Muscle layer of duodenum (tissue), 2 donors: ENCODE data around the gene RASAL1.

Experiments used
- H3K27ac ChIP-seq: one replicate; pipeline ENCODE4 v1.7.0; 2013; ENCODE audit warnings: mild to moderate bottlenecking, low read length
- H3K27me3 ChIP-seq: one replicate; pipeline ENCODE4 v1.7.0; 2013; ENCODE audit warnings: low read depth, mild to moderate bottlenecking, control low read depth, low read length
- H3K36me3 ChIP-seq, 2 donors: one replicate each; pipeline ENCODE4 v1.7.0; 2013; ENCODE audit warnings: low read length in 2 of 2, control low read depth in 1 of 2, mild to moderate bottlenecking in 1 of 2; ENCODE audit not compliant: insufficient read depth in 2 of 2, control insufficient read depth in 1 of 2
- H3K4me1 ChIP-seq, 2 donors: one replicate each; pipeline ENCODE4 v1.7.0; 2013; ENCODE audit warnings: low read length in 2 of 2, mild to moderate bottlenecking in 2 of 2, control low read depth in 1 of 2, moderate library complexity in 1 of 2; ENCODE audit not compliant: insufficient read depth in 2 of 2, control insufficient read depth in 1 of 2
- H3K4me3 ChIP-seq, 2 donors: one replicate each; pipeline ENCODE4 v1.7.0; 2013; ENCODE audit warnings: low read length in 2 of 2, low read depth in 1 of 2, mild to moderate bottlenecking in 1 of 2
- H3K9me3 ChIP-seq, 2 donors: one replicate each; pipeline ENCODE4 v1.7.0; 2013; ENCODE audit warnings: low read length in 2 of 2, control low read depth in 1 of 2, mild to moderate bottlenecking in 1 of 2; ENCODE audit not compliant: control insufficient read depth in 1 of 2
- donor health status: healthy.

RASAL1 gene

GRCh38 chr12:113109872-113110599, 25.5 kb downstream of the RASAL1 start:
- Histone ChIP-seq H3K4me1 (no peaks in the 10 kb centered on the region), H3K27ac (no peak overlapping the region)

GRCh38 chr12:113109360-113109759, 26.2 kb downstream of the RASAL1 start:
- Histone ChIP-seq H3K27ac (no peak overlapping the region), H3K9me3 (no peaks in the 10 kb centered on the region)

More at GRCh38 chr12:113109872-113110599, 25.5 kb downstream of the RASAL1 start:
- no peaks in the 10 kb centered on the region for H3K36me3 ChIP-seq
- no peak overlapping the region for H3K4me3 ChIP-seq
- no peaks in the 10 kb centered on the region for H3K27me3 ChIP-seq
- H3K9me3 ChIP-seq = no peaks in the 10 kb centered on the region

DNA sequence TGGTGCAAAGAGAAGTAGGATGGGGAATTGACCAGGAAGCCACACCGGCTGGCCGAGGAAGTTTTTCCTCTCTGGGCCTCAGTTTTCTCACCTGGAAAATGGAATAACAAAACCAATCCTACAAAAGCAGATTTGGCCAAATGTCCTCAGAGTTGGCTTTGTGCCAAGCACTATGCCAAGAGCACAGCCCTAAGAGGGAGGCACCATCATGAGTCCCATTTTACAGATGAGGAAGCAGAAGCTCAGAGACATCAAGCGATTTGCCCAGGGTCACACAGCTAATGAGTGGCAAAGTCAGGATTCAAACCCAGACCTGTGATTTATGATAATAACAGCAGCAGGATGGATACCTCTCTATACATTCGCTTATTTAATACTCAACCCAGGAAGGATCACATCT, 27.3 kb downstream of the RASAL1 start:
- H3K9me3 ChIP-seq = no peaks in the 10 kb centered on the region
- H3K4me3 ChIP-seq = no peak overlapping the region
- peaks cover 0 to 6% of the 10 kb centered on the region in 2 donors for H3K4me1 ChIP-seq
- no peak overlapping the region for H3K27ac ChIP-seq
- no peaks in the 10 kb centered on the region for H3K36me3 ChIP-seq
- no peaks in the 10 kb centered on the region for H3K27me3 ChIP-seq

More at GRCh38 chr12:113109360-113109759, 26.2 kb downstream of the RASAL1 start:
- Histone ChIP-seq H3K36me3 (no peaks in the 10 kb centered on the region), H3K27me3 (no peaks in the 10 kb centered on the region), H3K4me1 (no peaks in the 10 kb centered on the region), H3K4me3 (no peak overlapping the region)

DNA sequence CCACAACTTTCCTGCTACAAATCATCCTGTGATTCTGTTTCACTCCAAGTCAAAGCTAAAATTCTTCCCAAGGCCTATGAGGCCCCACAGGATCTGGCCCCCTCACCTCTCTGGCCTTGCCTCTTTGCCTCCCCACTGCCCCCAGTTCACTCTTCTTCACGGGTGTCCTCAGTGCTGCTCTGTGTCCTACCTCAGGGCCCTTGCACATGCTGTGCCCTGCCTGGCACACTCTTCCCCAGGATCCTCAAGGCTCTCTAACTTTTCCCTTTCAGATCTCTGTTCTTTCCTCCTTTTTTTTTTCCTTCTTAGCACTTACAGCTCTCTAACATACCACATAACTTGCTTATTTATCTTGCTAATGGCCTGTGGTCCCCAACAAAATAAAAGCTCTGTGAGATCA, 29.2 kb downstream of the RASAL1 start:
- Histone ChIP-seq H3K4me3 (no peak overlapping the region), H3K36me3 (no peaks in the 10 kb centered on the region), H3K27me3 (no peaks in the 10 kb centered on the region), H3K4me1 (peaks cover 0 to 6% of the 10 kb centered on the region in 2 donors), H3K9me3 (no peaks in the 10 kb centered on the region), H3K27ac (no peak overlapping the region)

- H3K27ac ChIP-seq = no peak overlapping the region
- H3K36me3 ChIP-seq = no peaks in the 10 kb centered on the region
- H3K27me3 ChIP-seq = no peaks in the 10 kb centered on the region
Observed at GRCh38 chr12:113105606-113106271, 29.8 kb downstream of the RASAL1 start.

DNA sequence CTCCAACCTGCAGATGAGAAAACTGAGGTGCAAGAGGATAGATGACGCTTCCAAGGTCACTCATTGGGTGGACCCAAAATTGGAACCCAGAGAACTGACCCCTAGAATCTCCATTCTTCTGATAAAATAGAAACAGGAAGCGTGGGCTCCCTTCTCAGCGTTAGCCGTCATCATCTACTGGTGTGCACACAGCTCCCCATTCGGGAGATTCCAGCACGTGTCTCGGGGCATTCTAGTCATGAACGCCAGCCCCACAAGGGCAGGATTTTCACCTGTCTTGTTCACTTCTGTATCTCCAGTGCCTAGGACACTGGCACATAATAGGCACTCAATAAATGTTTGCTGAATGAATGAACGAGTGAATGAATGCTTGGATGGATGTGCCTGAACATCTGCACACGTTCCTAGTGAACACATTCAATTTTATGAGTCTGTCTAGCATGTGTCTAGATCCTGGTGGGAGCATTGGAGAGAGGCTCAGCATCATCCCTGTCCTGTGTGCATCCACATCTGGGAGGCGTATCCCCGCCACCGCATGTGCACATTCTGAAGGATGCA, 30.5 kb downstream of the RASAL1 start:
- Histone ChIP-seq H3K36me3 (no peaks in the 10 kb centered on the region), H3K27ac (no peak overlapping the region), H3K27me3 (no peaks in the 10 kb centered on the region), H3K4me1 (peaks cover 0 to 6% of the 10 kb centered on the region in 2 donors), H3K4me3 (no peak overlapping the region), H3K9me3 (no peaks in the 10 kb centered on the region)

More at GRCh38 chr12:113105606-113106271, 29.8 kb downstream of the RASAL1 start:
- H3K4me3 ChIP-seq = no peak overlapping the region
- H3K9me3 ChIP-seq = no peaks in the 10 kb centered on the region
- peaks cover 0 to 6% of the 10 kb centered on the region in 2 donors for H3K4me1 ChIP-seq

GRCh38 chr12:113103756-113104450, 31.7 kb downstream of the RASAL1 start:
- H3K9me3 ChIP-seq = no peaks in the 10 kb centered on the region
- peaks cover 0 to 6% of the 10 kb centered on the region in 2 donors for H3K4me1 ChIP-seq
- H3K27ac ChIP-seq = no peak overlapping the region
- H3K4me3 ChIP-seq = no peak overlapping the region
- H3K36me3 ChIP-seq = no peaks in the 10 kb centered on the region
- no peaks in the 10 kb centered on the region for H3K27me3 ChIP-seq

DNA sequence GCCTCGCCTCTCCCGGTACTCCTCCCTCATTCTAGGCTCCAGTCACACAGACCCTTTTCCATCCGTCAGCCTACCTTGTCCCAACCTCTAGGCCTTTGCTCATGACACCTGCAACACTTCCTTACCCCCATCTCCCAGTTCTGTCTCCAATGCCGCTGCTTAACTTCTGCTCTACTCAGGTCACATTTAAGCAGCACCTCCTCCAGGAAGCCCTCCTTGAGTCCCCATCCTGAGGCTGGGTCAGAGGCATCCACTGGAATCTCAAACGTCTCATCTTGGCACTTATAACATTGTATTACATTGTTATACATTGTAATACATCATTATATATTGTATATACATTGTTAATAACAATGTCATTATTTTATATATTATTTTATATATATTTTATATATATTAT, 32.8 kb downstream of the RASAL1 start:
- no peaks in the 10 kb centered on the region for H3K27me3 ChIP-seq
- no peak overlapping the region for H3K27ac ChIP-seq
- no peaks in the 10 kb centered on the region for H3K36me3 ChIP-seq
- H3K9me3 ChIP-seq = no peaks in the 10 kb centered on the region
- no peak overlapping the region for H3K4me3 ChIP-seq
- H3K4me1 ChIP-seq = peaks cover 0 to 6% of the 10 kb centered on the region in 2 donors

- peaks cover 0 to 6% of the 10 kb centered on the region in 2 donors for H3K4me1 ChIP-seq
- no peaks in the 10 kb centered on the region for H3K27me3 ChIP-seq
- H3K27ac ChIP-seq = no peak overlapping the region
- H3K36me3 ChIP-seq = no peaks in the 10 kb centered on the region
- H3K9me3 ChIP-seq = no peaks in the 10 kb centered on the region
- no peak overlapping the region for H3K4me3 ChIP-seq
Observed at GRCh38 chr12:113101751-113102150, 33.8 kb downstream of the RASAL1 start.

DNA sequence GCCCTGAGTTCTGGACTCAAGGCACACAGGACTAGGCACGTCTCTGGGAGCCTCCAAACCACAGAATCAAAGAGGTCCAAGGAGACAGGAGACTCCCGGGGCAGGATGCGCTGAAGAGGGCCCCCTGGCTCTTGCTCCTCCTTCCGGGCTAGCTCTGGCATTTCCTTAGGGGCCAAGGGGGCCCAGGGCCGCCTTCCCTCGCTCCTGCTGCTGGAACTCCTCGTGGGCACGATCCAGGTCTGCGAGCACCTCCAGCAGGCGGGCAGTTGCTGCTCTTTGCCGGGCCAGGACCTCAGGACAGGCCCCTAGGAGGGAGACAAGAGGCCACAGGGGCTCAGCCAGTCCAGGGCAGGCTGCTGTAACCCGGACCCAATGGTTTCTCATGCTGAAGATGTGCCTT, 35.8 kb downstream of the RASAL1 start:
- Histone ChIP-seq H3K4me3 (no peak overlapping the region), H3K27me3 (no peaks in the 10 kb centered on the region), H3K4me1 (peaks cover 0 to 6% of the 10 kb centered on the region in 2 donors), H3K9me3 (no peaks in the 10 kb centered on the region), H3K27ac (no peak overlapping the region), H3K36me3 (no peaks in the 10 kb centered on the region)

DNA sequence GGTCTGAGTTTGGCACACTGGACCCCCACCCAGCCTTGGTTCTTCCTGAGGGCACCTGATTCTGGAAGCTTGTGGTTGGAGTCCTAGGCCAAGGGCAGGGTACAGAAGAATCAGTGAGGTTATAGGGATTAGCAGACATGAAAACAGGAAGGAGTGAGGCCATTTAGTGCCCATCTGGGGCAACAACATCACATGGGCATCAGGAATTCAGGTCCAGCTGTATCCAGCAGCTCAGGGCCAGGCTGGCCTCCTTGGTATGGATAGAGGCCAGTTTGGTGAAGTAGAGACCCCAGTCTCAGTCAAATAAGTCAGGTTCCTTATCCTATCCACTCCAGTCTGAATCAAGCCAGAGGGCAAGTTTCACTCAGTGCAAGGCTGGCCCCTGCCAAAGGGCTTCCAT, 36.2 kb downstream of the RASAL1 start:
- H3K4me3 ChIP-seq = no peak overlapping the region
- no peak overlapping the region for H3K27ac ChIP-seq
- H3K9me3 ChIP-seq = no peaks in the 10 kb centered on the region
- peaks cover 0 to 6% of the 10 kb centered on the region in 2 donors for H3K4me1 ChIP-seq
- H3K36me3 ChIP-seq = no peaks in the 10 kb centered on the region
- H3K27me3 ChIP-seq = no peaks in the 10 kb centered on the region
